ENCODE results near the gene DLX3.
A peak's percentile ranks its signal among the peaks of the same experiment; 100 is the strongest.

DLX3 gene

DNA sequence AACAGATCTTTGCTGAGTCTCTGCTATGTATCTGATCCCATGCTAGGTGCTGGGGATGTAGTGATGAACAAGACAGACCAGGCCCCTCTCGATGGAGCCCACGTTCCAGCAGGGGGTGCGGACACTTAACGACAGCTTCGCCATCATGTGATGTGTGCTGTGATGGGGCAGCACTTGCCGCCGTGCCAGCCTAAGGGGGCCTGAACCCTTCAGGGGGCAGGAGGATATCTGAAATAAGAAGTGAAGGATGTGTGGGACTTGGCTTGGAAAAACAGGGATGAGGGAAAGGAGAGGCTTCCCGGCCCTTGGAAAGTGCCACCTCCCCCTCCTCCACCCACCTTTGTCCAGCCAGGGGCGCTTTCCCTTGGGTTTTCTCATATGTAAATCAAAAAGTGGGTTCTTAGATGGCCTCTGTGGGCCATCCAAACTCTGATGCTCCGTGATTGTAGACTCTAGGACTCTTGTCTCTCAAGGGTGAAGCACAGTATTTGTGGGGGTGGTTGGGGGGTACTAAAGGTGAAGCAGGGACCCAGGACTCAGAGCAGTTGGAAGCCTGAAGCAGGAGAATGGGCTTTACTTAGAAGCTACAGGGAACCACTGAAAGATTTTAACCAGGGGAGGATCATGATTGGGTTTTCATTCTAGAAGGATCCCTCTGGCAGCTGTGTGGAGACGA is 4.0 kb upstream of the DLX3 start:
- Histone ChIP-seq H3K4me3 (no peak overlapping the region), H3K9ac (ENCODE audit: insufficient read length) (no peak overlapping the region)
- TF ChIP-seq EZH2 (IDR thresholded peaks at IDR 0.05) (no peak), FOXP2 (optimal IDR thresholded peaks at IDR 0.05; ENCODE audit: control extremely low read depth, extremely low read length, insufficient read depth) (no peak), POLR2AphosphoS5 (IDR thresholded peaks at IDR 0.05; ENCODE audit: borderline replicate concordance, low read depth, low read length) (no peak)

DNA sequence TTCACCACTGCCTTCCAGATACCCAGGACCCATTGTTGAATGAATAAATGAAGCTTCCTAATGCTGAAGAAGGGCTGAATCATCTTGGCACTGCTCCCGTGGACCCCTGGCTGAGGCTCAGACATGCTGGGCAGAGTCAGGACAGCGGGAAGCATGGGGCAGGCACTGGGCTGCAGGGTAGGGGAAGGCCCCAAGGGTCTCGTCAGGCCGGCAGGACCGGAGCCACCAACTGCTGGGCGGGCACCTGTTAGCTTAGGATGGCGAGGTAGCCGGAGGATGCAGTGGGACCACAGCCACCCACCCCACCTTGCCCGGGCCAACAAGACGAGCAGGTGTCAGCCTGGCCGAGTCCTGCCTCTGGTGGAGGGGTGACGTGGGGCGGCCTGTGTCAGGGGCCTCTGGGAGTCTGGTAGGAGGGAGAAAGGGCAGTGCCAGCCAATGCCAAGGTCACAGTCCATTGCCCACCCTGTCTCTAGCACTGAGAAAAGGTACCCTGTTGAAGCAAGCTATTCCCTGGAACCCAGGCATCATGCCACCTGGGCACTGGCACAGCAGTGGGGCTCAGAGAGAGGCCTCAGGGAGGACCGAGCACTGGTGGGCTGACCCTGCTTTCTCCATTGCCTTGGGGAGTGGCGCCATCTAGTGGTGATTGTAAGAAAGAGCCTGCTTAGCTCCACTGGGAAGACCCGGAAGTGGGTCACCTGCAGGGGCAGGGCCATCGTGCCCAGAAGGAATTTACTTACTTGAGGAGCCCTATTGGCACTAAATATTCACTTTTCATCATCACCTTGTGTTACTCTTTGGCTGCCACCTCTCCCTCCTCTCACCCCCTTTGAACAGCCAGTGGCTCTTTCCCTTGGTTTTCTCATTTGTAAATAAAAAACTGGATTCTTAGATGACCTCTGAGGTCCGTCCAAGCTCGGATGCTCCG is 3.0 kb upstream of the DLX3 start:
- Histone ChIP-seq H3K9ac (ENCODE audit: insufficient read length) (no peak overlapping the region), H3K4me3 (no peak overlapping the region), H3K36me3 (ENCODE audit: insufficient read depth, low read length) (no peaks in the 10 kb centered on the region), H3K27ac (no peak overlapping the region), H3K9me3 (ENCODE audit: low read depth, low read length) (no peaks in the 10 kb centered on the region)
- DNase-seq (ENCODE audit: low read depth, low spot score): peak; percentile 80
- TF ChIP-seq POLR2AphosphoS5 (IDR thresholded peaks at IDR 0.05; ENCODE audit: borderline replicate concordance, low read depth, low read length) (no peak), EZH2 (IDR thresholded peaks at IDR 0.05) (no peak), FOXP2 (optimal IDR thresholded peaks at IDR 0.05; ENCODE audit: control extremely low read depth, extremely low read length, insufficient read depth) (no peak)

More for the DNA sequence above, 4.0 kb upstream of the DLX3 start:
- H3K36me3 ChIP-seq (ENCODE audit: insufficient read depth, low read length): no peaks in the 10 kb centered on the region
- H3K9me3 ChIP-seq (ENCODE audit: low read depth, low read length): no peaks in the 10 kb centered on the region
- no peak overlapping the region for H3K27ac ChIP-seq
- DNase-seq (ENCODE audit: low read depth, low spot score): no peak

DNA sequence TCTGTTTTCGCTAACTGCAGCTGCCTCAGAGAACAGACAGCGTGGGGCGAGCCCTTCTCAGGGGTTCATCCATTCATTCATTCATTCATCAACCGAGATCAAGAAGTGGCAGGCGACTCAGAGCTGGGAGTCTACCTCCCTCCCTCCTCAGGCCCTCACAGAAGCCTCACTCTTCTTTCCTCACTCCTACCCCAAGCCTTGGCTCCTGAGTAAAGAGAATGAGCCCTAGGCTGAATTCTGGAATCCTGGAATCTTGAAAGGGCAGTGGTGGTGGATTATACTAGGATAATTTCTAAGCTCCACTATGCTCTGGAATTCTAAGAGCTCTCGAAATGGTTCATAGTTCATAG is 2.3 kb upstream of the DLX3 start:
- no peak overlapping the region for H3K27ac ChIP-seq
- H3K9ac ChIP-seq (ENCODE audit: insufficient read length): no peak overlapping the region
- TF ChIP-seq POLR2AphosphoS5 (IDR thresholded peaks at IDR 0.05; ENCODE audit: borderline replicate concordance, low read depth, low read length) (no peak), FOXP2 (optimal IDR thresholded peaks at IDR 0.05; ENCODE audit: control extremely low read depth, extremely low read length, insufficient read depth) (no peak), EZH2 (IDR thresholded peaks at IDR 0.05) (no peak)
- no peaks in the 10 kb centered on the region for H3K36me3 ChIP-seq (ENCODE audit: insufficient read depth, low read length)
- no peak for DNase-seq (ENCODE audit: low read depth, low spot score)
- peak overlapping the region; percentile 83 for H3K4me3 ChIP-seq
- no peaks in the 10 kb centered on the region for H3K9me3 ChIP-seq (ENCODE audit: low read depth, low read length)

DNA sequence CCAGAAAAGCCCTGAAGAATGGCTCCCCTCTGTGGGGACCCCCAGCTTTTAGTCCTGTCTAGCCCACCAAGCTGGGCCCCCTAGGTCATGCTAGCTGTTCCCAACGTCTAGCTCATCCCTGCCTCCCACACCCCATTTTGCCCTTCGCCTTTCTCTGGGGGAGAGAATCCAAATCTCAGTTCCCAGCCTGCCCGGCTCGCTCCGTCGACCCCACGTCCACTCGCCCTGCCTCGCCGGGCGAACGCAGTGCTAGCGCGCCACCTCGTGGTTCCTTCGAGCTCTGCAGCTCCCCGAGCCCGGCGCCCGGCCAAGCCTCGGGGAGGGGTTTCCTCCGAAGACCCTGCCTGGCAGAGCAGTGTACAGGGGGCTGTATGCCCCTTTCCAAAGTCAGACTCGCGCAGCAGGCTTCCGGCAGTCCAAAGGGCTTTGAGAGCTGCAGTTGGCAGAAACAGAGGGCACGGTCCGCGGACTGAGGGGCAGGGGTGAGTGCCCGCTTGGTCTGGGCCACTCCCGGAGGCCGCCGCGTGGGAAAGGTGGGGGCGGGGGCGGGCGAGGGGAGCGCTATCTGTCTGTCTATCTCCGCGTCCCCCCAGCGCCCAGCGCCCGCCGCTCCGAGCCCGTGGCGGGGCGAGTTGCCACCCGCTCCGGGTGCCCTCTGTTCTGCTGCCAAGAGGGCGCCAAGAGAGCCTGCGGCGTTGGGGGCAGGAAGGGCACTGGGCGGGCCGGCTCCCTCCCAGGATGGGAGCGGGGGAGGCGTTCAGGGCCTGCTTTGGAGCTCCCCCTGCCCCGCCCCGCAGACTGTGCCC is 1.7 kb upstream of the DLX3 start:
- no peaks in the 10 kb centered on the region for H3K9me3 ChIP-seq (ENCODE audit: low read depth, low read length)
- H3K36me3 ChIP-seq (ENCODE audit: insufficient read depth, low read length): no peaks in the 10 kb centered on the region
- DNase-seq (ENCODE audit: low read depth, low spot score): no peak

DNA sequence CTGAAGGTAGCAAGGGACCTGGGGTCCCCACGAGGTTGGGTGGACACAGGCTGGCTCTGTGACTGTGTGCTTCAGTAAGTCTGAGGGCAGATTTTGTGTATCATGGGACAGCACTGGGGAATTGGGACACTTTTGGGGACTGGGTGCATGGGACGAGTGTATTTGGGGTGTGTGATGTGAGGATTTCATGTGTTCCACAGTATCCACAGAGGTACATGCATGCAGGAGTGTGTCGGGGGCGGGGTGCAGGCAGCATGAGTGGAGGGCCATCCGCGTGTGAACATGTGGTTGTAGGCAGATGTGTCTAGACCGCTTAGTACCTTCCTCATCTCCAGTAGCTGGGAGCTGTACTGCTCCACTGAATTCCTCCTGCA is 1.1 kb upstream of the DLX3 start:
- Histone ChIP-seq H3K9ac (ENCODE audit: insufficient read length) (no peak overlapping the region), H3K27ac (no peak overlapping the region), H3K36me3 (ENCODE audit: insufficient read depth, low read length) (no peaks in the 10 kb centered on the region), H3K9me3 (ENCODE audit: low read depth, low read length) (no peaks in the 10 kb centered on the region), H3K4me3 (peak overlapping the region; percentile 83)
- no peak for DNase-seq (ENCODE audit: low read depth, low spot score)
- TF ChIP-seq FOXP2 (optimal IDR thresholded peaks at IDR 0.05; ENCODE audit: control extremely low read depth, extremely low read length, insufficient read depth): no peak
- TF ChIP-seq EZH2 (IDR thresholded peaks at IDR 0.05): no peak
- no peak for TF ChIP-seq POLR2AphosphoS5 (IDR thresholded peaks at IDR 0.05; ENCODE audit: borderline replicate concordance, low read depth, low read length)

More for the DNA sequence above, 1.7 kb upstream of the DLX3 start:
- H3K27ac ChIP-seq: no peak overlapping the region
- peak overlapping the region; percentile 83 for H3K4me3 ChIP-seq
- peak overlapping the region; percentile 51 for H3K9ac ChIP-seq (ENCODE audit: insufficient read length)
- no peak for TF ChIP-seq EZH2 (IDR thresholded peaks at IDR 0.05)

DNA sequence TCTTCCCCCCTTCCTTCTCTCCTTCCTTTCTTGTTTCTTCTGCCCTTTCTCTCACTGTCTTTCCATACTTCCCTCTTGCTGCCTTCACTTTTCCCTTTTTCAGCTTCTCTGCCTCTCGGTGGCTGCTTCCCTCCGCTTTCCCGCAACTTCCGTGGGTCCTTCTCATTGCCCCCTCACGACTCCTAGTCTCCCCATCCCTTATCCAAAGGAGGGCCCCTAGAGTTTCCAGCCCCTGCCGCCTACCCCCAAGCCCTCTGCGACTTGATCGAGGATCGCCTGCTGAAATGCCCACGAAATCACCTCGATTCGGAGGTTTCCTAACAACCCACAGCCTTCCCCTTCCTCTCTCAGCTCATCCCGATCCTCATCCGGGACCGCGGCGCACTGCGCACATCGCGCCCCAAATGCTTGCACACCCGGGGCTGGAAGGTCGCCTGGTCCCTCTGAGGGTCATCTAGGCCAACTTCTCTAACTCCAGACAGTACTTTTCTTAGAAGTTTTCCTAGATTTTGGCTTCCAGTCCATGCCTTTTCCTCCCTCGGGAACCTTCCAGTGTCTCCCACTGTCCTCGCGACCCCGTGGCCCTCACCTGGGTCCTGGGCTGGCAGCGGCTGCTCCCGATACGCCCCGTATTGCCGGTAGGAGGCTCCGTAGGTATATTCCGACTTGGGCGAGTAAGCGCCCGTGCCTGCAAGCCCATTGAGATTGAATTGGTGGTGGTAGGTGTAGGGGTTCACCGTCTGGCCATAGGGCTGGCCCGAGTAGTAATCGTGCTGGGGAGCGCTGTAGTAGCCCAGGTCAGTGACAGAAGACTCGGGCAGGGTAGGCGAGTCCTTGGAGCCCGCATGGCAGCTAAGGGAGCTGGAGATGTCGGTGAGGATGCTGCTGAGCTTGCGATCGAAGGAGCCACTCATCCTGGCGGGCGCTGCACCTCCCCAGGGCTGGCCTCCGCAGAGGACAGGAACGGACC is 654 bp downstream of the DLX3 start:
- peak overlapping the region; percentile 79 for H3K4me3 ChIP-seq
- DNase-seq (ENCODE audit: low read depth, low spot score): no peak

DNA sequence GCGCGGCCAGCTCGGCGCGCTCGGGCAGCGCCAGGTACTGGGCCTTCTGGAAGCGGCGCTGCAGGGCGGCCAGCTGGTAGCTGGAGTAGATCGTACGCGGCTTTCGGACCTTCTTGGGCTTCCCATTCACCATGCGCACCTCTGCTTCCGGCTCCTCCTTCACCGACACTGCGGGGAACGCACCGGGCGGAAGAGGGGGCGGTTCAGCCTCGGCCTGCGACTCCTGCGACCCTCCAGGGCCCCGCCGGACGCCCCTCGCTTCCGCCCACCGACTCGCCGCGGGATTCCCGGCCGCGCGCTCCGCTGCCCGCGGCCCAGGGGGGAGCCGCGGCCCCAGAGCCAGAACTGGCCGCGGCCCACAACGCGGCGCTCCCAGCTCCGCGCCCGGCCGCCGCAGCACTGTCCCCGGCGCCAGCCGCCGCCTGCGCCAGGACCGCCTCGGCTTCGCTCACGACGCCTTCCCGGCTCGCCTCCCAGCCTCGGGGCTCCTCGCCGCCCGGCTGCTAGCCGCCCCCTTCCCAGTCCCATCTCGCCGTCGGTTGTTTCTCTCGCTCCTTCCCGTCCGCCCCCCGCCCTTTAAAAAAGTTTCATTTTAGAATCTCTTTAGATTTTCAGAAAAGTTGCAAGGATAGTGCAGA is 1.5 kb downstream of the DLX3 start:
- DNase-seq (ENCODE audit: low read depth, low spot score): no peak
- no peaks in the 10 kb centered on the region for H3K9me3 ChIP-seq (ENCODE audit: low read depth, low read length)
- H3K27ac ChIP-seq: no peak overlapping the region
- no peaks in the 10 kb centered on the region for H3K36me3 ChIP-seq (ENCODE audit: insufficient read depth, low read length)
- peak overlapping the region; percentile 79 for H3K4me3 ChIP-seq
- peak overlapping the region; percentile 31 for H3K9ac ChIP-seq (ENCODE audit: insufficient read length)
- no peak for TF ChIP-seq EZH2 (IDR thresholded peaks at IDR 0.05)
- no peak for TF ChIP-seq POLR2AphosphoS5 (IDR thresholded peaks at IDR 0.05; ENCODE audit: borderline replicate concordance, low read depth, low read length)
- no peak for TF ChIP-seq FOXP2 (optimal IDR thresholded peaks at IDR 0.05; ENCODE audit: control extremely low read depth, extremely low read length, insufficient read depth)

More for the DNA sequence above, 654 bp downstream of the DLX3 start:
- no peak overlapping the region for H3K27ac ChIP-seq
- no peaks in the 10 kb centered on the region for H3K9me3 ChIP-seq (ENCODE audit: low read depth, low read length)
- no peak for TF ChIP-seq FOXP2 (optimal IDR thresholded peaks at IDR 0.05; ENCODE audit: control extremely low read depth, extremely low read length, insufficient read depth)
- no peak for TF ChIP-seq POLR2AphosphoS5 (IDR thresholded peaks at IDR 0.05; ENCODE audit: borderline replicate concordance, low read depth, low read length)
- TF ChIP-seq EZH2 (IDR thresholded peaks at IDR 0.05): no peak
- no peaks in the 10 kb centered on the region for H3K36me3 ChIP-seq (ENCODE audit: insufficient read depth, low read length)
- peak overlapping the region; percentile 31 for H3K9ac ChIP-seq (ENCODE audit: insufficient read length)
